ENCODE data around the gene HIC1.

The HIC1 gene

DNA sequence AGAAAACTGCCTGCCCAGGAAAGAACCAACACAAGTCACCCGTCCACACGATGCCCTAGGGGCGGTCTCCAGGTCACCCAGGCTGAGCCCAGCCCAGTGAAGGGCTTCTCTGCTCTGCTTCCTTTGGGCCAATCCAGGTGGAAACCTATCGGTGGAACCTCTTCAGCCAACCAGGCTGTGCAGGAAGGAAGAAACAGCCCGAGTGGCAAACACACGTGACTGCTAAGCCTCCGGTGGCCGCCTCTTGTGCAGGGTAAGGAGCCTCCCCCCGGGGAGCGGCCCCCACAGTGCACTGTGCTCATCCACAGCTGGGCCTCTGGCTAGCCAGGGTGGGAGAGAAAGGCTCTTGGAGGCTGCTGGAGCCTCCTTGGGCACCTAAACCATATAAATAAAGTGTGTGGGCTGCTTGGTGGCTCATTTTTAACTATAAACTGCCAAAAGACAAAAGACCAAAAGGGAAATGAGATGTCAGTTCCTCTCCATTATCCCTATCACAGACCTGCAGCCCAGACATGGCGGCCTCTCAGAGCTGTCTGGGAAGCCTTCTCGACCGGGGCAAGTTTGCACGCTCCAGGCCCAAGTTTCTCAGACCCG, 32.2 kb upstream of the HIC1 start:
- H3K27ac ChIP-seq (ENCODE audit: low read depth, low read length) = no peak overlapping the region
- no peak overlapping the region for H3K9ac ChIP-seq (ENCODE audit: low read length)
- no peaks in the 10 kb centered on the region for H3K9me2 ChIP-seq (replicated peaks; ENCODE audit: insufficient read depth, low read length)
- no peaks in the 10 kb centered on the region for H3K36me3 ChIP-seq (ENCODE audit: low read length)
- no peak overlapping the region for H2AFZ ChIP-seq (ENCODE audit: low read depth, low read length, severe bottlenecking)
- no peak overlapping the region for H3K4me2 ChIP-seq (ENCODE audit: low read depth, low read length, poor library complexity, severe bottlenecking)
- H3K9me3 ChIP-seq (ENCODE audit: insufficient read depth, low read length) = no peaks in the 10 kb centered on the region
- H4K20me1 ChIP-seq (ENCODE audit: low read depth, low read length) = no peaks in the 10 kb centered on the region
- TF ChIP-seq EZH2phosphoT487 (conservative IDR thresholded peaks at IDR 0.05; ENCODE audit: low read length) (no peak), CTCF (IDR thresholded peaks at IDR 0.05; ENCODE audit: insufficient read depth, low read length, poor library complexity, severe bottlenecking) (no peak)
- no peaks in the 10 kb centered on the region for H3K79me2 ChIP-seq (ENCODE audit: insufficient read depth, low read length)
- H3K27me3 ChIP-seq (ENCODE audit: low read length) = no peaks in the 10 kb centered on the region
- no peaks in the 10 kb centered on the region for H3F3A ChIP-seq (ENCODE audit: insufficient read depth)
- no peak overlapping the region for H3K4me3 ChIP-seq (ENCODE audit: insufficient read depth, low read length, poor library complexity, severe bottlenecking)

DNA sequence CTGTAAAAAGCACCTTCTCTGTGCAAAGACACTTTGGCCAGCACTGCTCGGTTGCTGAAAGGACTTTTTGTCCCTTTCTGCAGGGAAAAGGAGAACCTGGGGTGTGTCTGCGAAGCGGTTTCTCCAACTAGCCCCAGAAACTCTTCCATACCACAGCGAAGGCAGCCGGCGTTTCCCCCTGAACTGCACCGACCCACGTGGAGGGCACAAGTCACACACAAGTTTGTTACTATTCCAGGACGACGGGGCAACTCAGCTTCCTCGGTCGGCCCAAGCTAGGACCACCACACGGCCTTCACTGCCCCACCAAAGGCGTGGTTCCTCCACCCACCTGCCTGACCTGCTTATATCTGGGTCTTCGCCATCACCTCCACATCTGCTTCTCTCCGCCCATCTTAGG, 31.6 kb upstream of the HIC1 start:
- H3K9ac ChIP-seq (ENCODE audit: low read length) = no peak overlapping the region
- no peaks in the 10 kb centered on the region for H3K79me2 ChIP-seq (ENCODE audit: insufficient read depth, low read length)
- H3K9me2 ChIP-seq (replicated peaks; ENCODE audit: insufficient read depth, low read length) = no peaks in the 10 kb centered on the region
- no peaks in the 10 kb centered on the region for H3K9me3 ChIP-seq (ENCODE audit: insufficient read depth, low read length)
- H3K27ac ChIP-seq (ENCODE audit: low read depth, low read length) = no peak overlapping the region
- H3F3A ChIP-seq (ENCODE audit: insufficient read depth) = no peaks in the 10 kb centered on the region
- H4K20me1 ChIP-seq (ENCODE audit: low read depth, low read length) = no peaks in the 10 kb centered on the region
- no peak overlapping the region for H2AFZ ChIP-seq (ENCODE audit: low read depth, low read length, severe bottlenecking)
- no peak overlapping the region for H3K4me3 ChIP-seq (ENCODE audit: insufficient read depth, low read length, poor library complexity, severe bottlenecking)
- H3K36me3 ChIP-seq (ENCODE audit: low read length) = no peaks in the 10 kb centered on the region
- H3K4me2 ChIP-seq (ENCODE audit: low read depth, low read length, poor library complexity, severe bottlenecking) = no peak overlapping the region
- no peak for TF ChIP-seq CTCF (IDR thresholded peaks at IDR 0.05; ENCODE audit: insufficient read depth, low read length, poor library complexity, severe bottlenecking)
- TF ChIP-seq EZH2phosphoT487 (conservative IDR thresholded peaks at IDR 0.05; ENCODE audit: low read length) = no peak
- no peaks in the 10 kb centered on the region for H3K27me3 ChIP-seq (ENCODE audit: low read length)

- H3K9me2 ChIP-seq (replicated peaks; ENCODE audit: insufficient read depth, low read length) = no peaks in the 10 kb centered on the region
- no peaks in the 10 kb centered on the region for H3K79me2 ChIP-seq (ENCODE audit: insufficient read depth, low read length)
- H3F3A ChIP-seq (ENCODE audit: insufficient read depth) = no peaks in the 10 kb centered on the region
- no peak for TF ChIP-seq EZH2phosphoT487 (conservative IDR thresholded peaks at IDR 0.05; ENCODE audit: low read length)
- no peak for TF ChIP-seq CTCF (IDR thresholded peaks at IDR 0.05; ENCODE audit: insufficient read depth, low read length, poor library complexity, severe bottlenecking)
- H3K36me3 ChIP-seq (ENCODE audit: low read length) = no peaks in the 10 kb centered on the region
- no peak overlapping the region for H3K9ac ChIP-seq (ENCODE audit: low read length)
- H4K20me1 ChIP-seq (ENCODE audit: low read depth, low read length) = no peaks in the 10 kb centered on the region
- no peak overlapping the region for H2AFZ ChIP-seq (ENCODE audit: low read depth, low read length, severe bottlenecking)
- H3K9me3 ChIP-seq (ENCODE audit: insufficient read depth, low read length) = no peaks in the 10 kb centered on the region
- H3K4me2 ChIP-seq (ENCODE audit: low read depth, low read length, poor library complexity, severe bottlenecking) = no peak overlapping the region
- H3K27ac ChIP-seq (ENCODE audit: low read depth, low read length) = no peak overlapping the region
- no peak overlapping the region for H3K4me3 ChIP-seq (ENCODE audit: insufficient read depth, low read length, poor library complexity, severe bottlenecking)
- H3K27me3 ChIP-seq (ENCODE audit: low read length) = no peaks in the 10 kb centered on the region
Measured at GRCh38 chr17:2023692-2024571, 31.0 kb upstream of the HIC1 start.

Measured in SU-DHL-6 (cell line).